SHP77 (cell line): Measurements from ENCODE around the gene MAGOHB.
"Not testable (repeated sequence)": the region's sequence is repeated elsewhere in the genome, so short reads cannot be mapped to it uniquely, and the experiment has no call there.

Experiments used
- DNase-seq, 2 experiments: peaks; one replicate each; lab custom pipeline; 2025; lab: John Stamatoyannopoulos, UW

MAGOHB gene

GRCh38 chr12:10612110-10612509 lies 1.3 kb downstream of the MAGOHB start:
- DNase-seq = no peak

GRCh38 chr12:10611258-10611657 lies 2.2 kb downstream of the MAGOHB start:
- not testable (repeated sequence) for DNase-seq

- DNase-seq = no peak
Observed at GRCh38 chr12:10610188-10610587, 3.2 kb downstream of the MAGOHB start.

GRCh38 chr12:10607885-10608458 lies 5.4 kb downstream of the MAGOHB start:
- DNase-seq = no peak

- DNase-seq = no peak
Observed at GRCh38 chr12:10601860-10602259, 11.5 kb downstream of the MAGOHB start.

- no peak for DNase-seq
Observed at GRCh38 chr12:10600988-10601387, 12.4 kb downstream of the MAGOHB start.

GRCh38 chr12:10595881-10596280 lies 17.5 kb downstream of the MAGOHB start:
- DNase-seq = no peak

- no peak for DNase-seq
Observed at GRCh38 chr12:10590966-10591365, 22.4 kb downstream of the MAGOHB start.

- no peak for DNase-seq
Observed at GRCh38 chr12:10584415-10584814, 29.0 kb downstream of the MAGOHB start.

- no peak for DNase-seq
Observed at GRCh38 chr12:10582704-10583103, 30.7 kb downstream of the MAGOHB start.

GRCh38 chr12:10582133-10582532 lies 31.3 kb downstream of the MAGOHB start:
- not testable (repeated sequence) for DNase-seq

- no peak for DNase-seq
Observed at GRCh38 chr12:10574307-10574706, 39.1 kb downstream of the MAGOHB start.

GRCh38 chr12:10572021-10572490 lies 41.4 kb downstream of the MAGOHB start:
- DNase-seq = not testable (repeated sequence)

GRCh38 chr12:10571141-10571540 lies 42.3 kb downstream of the MAGOHB start:
- no peak for DNase-seq

GRCh38 chr12:10567813-10568212 lies 45.6 kb downstream of the MAGOHB start:
- DNase-seq = no peak

GRCh38 chr12:10563966-10564365 lies 49.4 kb downstream of the MAGOHB start:
- DNase-seq = no peak

GRCh38 chr12:10563002-10563401 lies 50.4 kb downstream of the MAGOHB start:
- no peak for DNase-seq

- peak in 1 of 2 experiments; percentile 26 for DNase-seq
Observed at GRCh38 chr12:10562306-10562933, 51.0 kb downstream of the MAGOHB start.

GRCh38 chr12:10559244-10559643 lies 54.2 kb downstream of the MAGOHB start:
- DNase-seq = no peak

GRCh38 chr12:10558789-10559188 lies 54.6 kb downstream of the MAGOHB start:
- DNase-seq = no peak

- DNase-seq = no peak
Observed at GRCh38 chr12:10558301-10558700, 55.1 kb downstream of the MAGOHB start.

GRCh38 chr12:10557766-10558165 lies 55.6 kb downstream of the MAGOHB start:
- DNase-seq = no peak

- no peak for DNase-seq
Observed at GRCh38 chr12:10557329-10557728, 56.1 kb downstream of the MAGOHB start.
